H1 (cell line): ENCODE data around the gene CD300C. TPM values are rescaled to one million over a fixed set of nuclear protein-coding genes. Genes with fewer than 3 reads are reported as not detected.
A peak's percentile ranks its signal among the peaks of the same experiment; 100 is the strongest.

Source experiments
- ATF2 ChIP-seq: IDR thresholded peaks from 2 replicates; pipeline ENCODE4 v1.6.1; 2012; ENCODE audit warnings: low read length, inconsistent platforms
- CREB1 ChIP-seq: IDR thresholded peaks from 2 replicates; pipeline ENCODE4 v1.6.1; 2012; ENCODE audit warnings: inconsistent platforms
- PHF8 ChIP-seq: fragments of 200-600 bp; sonication (generic); conservative IDR thresholded peaks from 2 replicates; pipeline ENCODE4 v1.7.1; 2012; ENCODE audit warnings: low read depth, mild to moderate bottlenecking, inconsistent platforms, low read length, moderate library complexity
- SAP30 ChIP-seq: fragments of 300-600 bp; sonication (generic); IDR thresholded peaks from 2 replicates; pipeline ENCODE4 v1.7.1; 2012; ENCODE audit warnings: low read length, moderate library complexity, mild to moderate bottlenecking, inconsistent platforms; ENCODE audit not compliant: insufficient read depth, insufficient replicate concordance
- SIN3A ChIP-seq, 2 experiments: IDR thresholded peaks in 1 of 2; conservative IDR thresholded peaks in 1 of 2; 2 replicates each; pipeline ENCODE4 v1.6.1; 2011 to 2012; ENCODE audit warnings: low read length in 2 of 2, improper control_type of control experiment in 1 of 2, low read depth in 1 of 2, mild to moderate bottlenecking in 1 of 2
- polyA plus RNA-seq, 7 experiments: library from polyadenylated mRNA; depleted of rRNA in 3 of 7; stranded (reverse) in 5 of 7; unstranded in 2 of 7; fragments of >200 nt in 5 of 7; fragments of 200-250 nt in 2 of 7; gene quantifications; 1 replicate in 5 of 7; 2 replicates in 1 of 7; 4 replicates in 1 of 7; pipeline versions ENCODE4 v1.2.1 to v1.2.3, GENCODE V29; 2011 to 2013; ENCODE audit warnings: missing spikeins in 2 of 7, mixed read lengths in 2 of 7
- total RNA-seq: library from RNA; stranded (reverse); fragmentation: NEBNext Ultra II Directional; extraction: Animal tissue kit (Norgen Biotek cat#: 25700); gene quantifications from 2 replicates; pipeline ENCODE4 v1.2.1, GENCODE V29; 2021

CD300C gene
- total and polyA plus RNA-seq, 2 of the 8 experiments (the other 6 are each of a cell fraction or from before 2014, with no cell fraction given), result not detected

GRCh38 chr17:74514632-74515334, 31.1 kb downstream of the CD300C start (continued):
- TF ChIP-seq ATF2 (0 out of 2 replicates have a peak, but pooled peaks have one; percentile 18), PHF8 (no peak), CREB1 (no peak; the same call in 1 of the 2 replicates), SIN3A (conservative IDR thresholded peaks at IDR 0.05 in 1 of 2, IDR thresholded peaks at IDR 0.05 in 1 of 2; ENCODE audit: low read depth in 1 of 2, low read length in 2 of 2) (0 out of 4 replicates have a peak, but pooled peaks of 1 of the 2 experiments have one; percentile 0), SAP30 (no peak)
